Parathyroid adenoma (tissue), 2 donors: ENCODE results near the gene PLAAT5.

ENCODE experiments used
- H2AFZ ChIP-seq: fragments of 300-600 bp; sonication (generic); one replicate; pipeline ENCODE4 v1.7.0; 2017; ENCODE audit warnings: antibody characterized with exemption, mild to moderate bottlenecking
- H3K27ac ChIP-seq: fragments of 300-600 bp; sonication (generic); one replicate; pipeline ENCODE4 v1.7.0; 2017
- H3K27me3 ChIP-seq: fragments of 300-600 bp; sonication (generic); one replicate; pipeline ENCODE4 v1.7.0; 2017; ENCODE audit warnings: low read length; ENCODE audit not compliant: control insufficient read depth, insufficient read depth
- H3K36me3 ChIP-seq: fragments of 300-600 bp; sonication (generic); one replicate; pipeline ENCODE4 v1.7.0; 2017; ENCODE audit warnings: low read length; ENCODE audit not compliant: control insufficient read depth, insufficient read depth
- H3K4me1 ChIP-seq: fragments of 300-600 bp; sonication (generic); one replicate; pipeline ENCODE4 v1.7.0; 2017; ENCODE audit warnings: control low read depth
- H3K4me2 ChIP-seq: fragments of 300-600 bp; sonication (generic); one replicate; pipeline ENCODE4 v1.7.0; 2017; ENCODE audit warnings: low read length
- H3K4me3 ChIP-seq: fragments of 300-600 bp; sonication (generic); one replicate; pipeline ENCODE4 v1.7.0; 2017; ENCODE audit warnings: low read depth, low read length
- H3K79me2 ChIP-seq: fragments of 300-600 bp; sonication (generic); one replicate; pipeline ENCODE4 v1.7.0; 2017; ENCODE audit warnings: control low read depth
- H3K9ac ChIP-seq: fragments of 300-600 bp; sonication (generic); one replicate; pipeline ENCODE4 v1.7.0; 2017; ENCODE audit warnings: mild to moderate bottlenecking
- H3K9me3 ChIP-seq: fragments of 300-600 bp; sonication (generic); one replicate; pipeline ENCODE4 v1.7.0; 2017; ENCODE audit warnings: low read length; ENCODE audit not compliant: control insufficient read depth
- CTCF ChIP-seq: fragments of 300-600 bp; sonication (generic); IDR thresholded peaks from one replicate; pipeline ENCODE4 v1.7.0; 2017; ENCODE audit warnings: antibody characterized with exemption, mild to moderate bottlenecking
- donor health status: primary hyperparathyroidism.

The PLAAT5 gene

GRCh38 chr11:63459586-63459985 is 31.4 kb downstream of the PLAAT5 start:
- no peaks in the 10 kb centered on the region for H3K4me1 ChIP-seq
- H3K79me2 ChIP-seq, result no peaks in the 10 kb centered on the region
- no peak overlapping the region for H3K9ac ChIP-seq
- no peak for TF ChIP-seq CTCF
- no peak overlapping the region for H3K4me3 ChIP-seq
- no peaks in the 10 kb centered on the region for H3K27me3 ChIP-seq
- no peak overlapping the region for H3K4me2 ChIP-seq
- no peak overlapping the region for H2AFZ ChIP-seq
- H3K9me3 ChIP-seq, result no peaks in the 10 kb centered on the region
- H3K27ac ChIP-seq, result no peak overlapping the region
- H3K36me3 ChIP-seq, result no peaks in the 10 kb centered on the region

GRCh38 chr11:63448646-63449045 is 42.3 kb downstream of the PLAAT5 start:
- Histone ChIP-seq H3K4me2 (no peak overlapping the region), H3K27me3 (no peaks in the 10 kb centered on the region), H3K9ac (no peak overlapping the region), H3K36me3 (no peaks in the 10 kb centered on the region), H3K4me3 (no peak overlapping the region), H3K4me1 (no peaks in the 10 kb centered on the region), H2AFZ (no peak overlapping the region), H3K79me2 (no peaks in the 10 kb centered on the region), H3K27ac (no peak overlapping the region), H3K9me3 (no peaks in the 10 kb centered on the region)
- TF ChIP-seq CTCF, result no peak

- Histone ChIP-seq H3K4me3 (no peak overlapping the region), H3K36me3 (no peaks in the 10 kb centered on the region), H3K27ac (no peak overlapping the region), H3K9me3 (no peaks in the 10 kb centered on the region), H3K27me3 (no peaks in the 10 kb centered on the region), H2AFZ (no peak overlapping the region), H3K9ac (no peak overlapping the region), H3K4me1 (no peaks in the 10 kb centered on the region), H3K79me2 (no peaks in the 10 kb centered on the region), H3K4me2 (no peak overlapping the region)
- no peak for TF ChIP-seq CTCF
Measured at GRCh38 chr11:63445720-63446119, 45.2 kb downstream of the PLAAT5 start.

GRCh38 chr11:63445118-63445517 is 45.8 kb downstream of the PLAAT5 start:
- H2AFZ ChIP-seq, result no peak overlapping the region
- no peaks in the 10 kb centered on the region for H3K36me3 ChIP-seq
- H3K9me3 ChIP-seq, result no peaks in the 10 kb centered on the region
- H3K27me3 ChIP-seq, result no peaks in the 10 kb centered on the region
- H3K79me2 ChIP-seq, result no peaks in the 10 kb centered on the region
- H3K9ac ChIP-seq, result no peak overlapping the region
- no peaks in the 10 kb centered on the region for H3K4me1 ChIP-seq
- H3K4me2 ChIP-seq, result no peak overlapping the region
- no peak overlapping the region for H3K27ac ChIP-seq
- H3K4me3 ChIP-seq, result no peak overlapping the region
- no peak for TF ChIP-seq CTCF

GRCh38 chr11:63444160-63444559 is 46.8 kb downstream of the PLAAT5 start:
- Histone ChIP-seq H3K9me3 (no peaks in the 10 kb centered on the region), H3K4me2 (no peak overlapping the region), H2AFZ (no peak overlapping the region), H3K27me3 (no peaks in the 10 kb centered on the region), H3K36me3 (no peaks in the 10 kb centered on the region), H3K4me3 (no peak overlapping the region), H3K79me2 (no peaks in the 10 kb centered on the region), H3K27ac (no peak overlapping the region), H3K9ac (no peak overlapping the region), H3K4me1 (no peaks in the 10 kb centered on the region)
- TF ChIP-seq CTCF, result no peak
